NCI-H2029 treated with DMSO at 0.1 percent for 48 hours (cell line): Measurements from ENCODE around the gene TMEM127.
"Not testable (repeated sequence)": the region's sequence is repeated elsewhere in the genome, so short reads cannot be mapped to it uniquely, and the experiment has no call there.

Source experiments
- DNase-seq: peaks from one replicate; lab custom pipeline; 2025; lab: John Stamatoyannopoulos, UW

Gene TMEM127, protein sequence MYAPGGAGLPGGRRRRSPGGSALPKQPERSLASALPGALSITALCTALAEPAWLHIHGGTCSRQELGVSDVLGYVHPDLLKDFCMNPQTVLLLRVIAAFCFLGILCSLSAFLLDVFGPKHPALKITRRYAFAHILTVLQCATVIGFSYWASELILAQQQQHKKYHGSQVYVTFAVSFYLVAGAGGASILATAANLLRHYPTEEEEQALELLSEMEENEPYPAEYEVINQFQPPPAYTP

DNA sequence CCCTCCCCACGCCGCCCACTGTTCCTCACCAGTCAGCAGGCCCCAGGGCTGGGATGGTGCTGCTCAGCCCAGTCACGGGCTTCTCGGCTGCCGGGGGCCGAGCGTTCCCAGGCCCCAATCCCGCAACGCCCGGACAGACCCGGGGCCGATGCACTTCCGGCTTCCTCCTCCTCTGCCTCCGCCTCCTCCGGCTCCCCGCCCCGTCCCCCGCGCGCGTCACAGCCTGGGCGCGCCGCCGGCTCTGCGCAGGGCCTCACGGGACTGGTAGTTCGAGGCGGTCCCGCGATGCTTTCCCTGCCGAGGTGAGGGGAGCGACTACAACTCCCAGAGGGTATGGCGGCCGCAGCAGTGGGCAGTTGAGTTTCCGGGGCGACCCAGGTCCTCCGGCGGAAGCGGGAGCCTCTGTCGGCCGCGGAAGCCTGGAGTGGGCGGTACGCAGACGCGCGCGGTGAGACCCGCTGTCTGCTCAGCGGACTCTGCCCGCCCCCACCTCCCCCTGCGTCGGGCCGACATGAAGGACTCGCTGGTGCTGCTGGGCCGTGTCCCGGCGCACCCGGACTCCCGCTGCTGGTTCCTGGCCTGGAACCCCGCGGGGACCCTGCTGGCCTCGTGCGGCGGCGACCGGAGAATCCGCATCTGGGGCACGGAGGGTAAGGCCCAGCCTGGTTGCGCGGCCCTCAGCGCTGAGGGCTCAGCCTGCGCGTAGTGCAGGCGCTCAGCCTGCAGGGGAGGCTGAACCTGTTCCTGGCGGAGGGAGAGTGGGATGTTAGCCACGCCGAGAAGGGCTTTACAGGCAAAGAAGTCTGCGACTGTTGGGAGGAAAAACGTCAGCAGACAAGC, at the start of gene TMEM127, which contains the start of gene CIAO1:
Gene TMEM127, minus strand, starts transcription at position 158 of the 840 bp plus-strand sequence. CDS start 616 bp downstream, outside the sequence.
Gene CIAO1, plus strand, starts transcription at position 386 of the 840 bp plus-strand sequence. Its CDS starts 126 bp downstream, at position 512.
- peak; percentile 76 for DNase-seq

DNA sequence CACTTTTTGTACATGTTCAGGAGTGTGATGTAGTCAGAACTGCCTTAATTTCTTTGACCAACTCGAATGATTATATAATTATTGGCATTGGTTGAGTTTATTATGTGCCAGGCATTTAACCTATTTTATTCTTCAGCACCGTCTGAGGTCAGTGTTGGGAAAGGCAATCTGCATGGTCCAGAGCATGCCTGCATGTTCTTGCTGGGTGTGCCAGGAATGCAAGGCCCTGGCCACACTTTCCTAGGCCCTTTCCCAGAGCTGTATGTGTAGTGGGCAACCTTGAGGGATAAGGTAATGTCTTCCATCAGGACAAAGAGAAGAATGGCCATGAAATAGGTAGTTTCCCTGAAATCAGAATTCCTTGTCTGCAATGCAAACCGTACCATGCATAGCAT, 49.2 kb upstream of the TMEM127 start:
- no peak for DNase-seq

DNA sequence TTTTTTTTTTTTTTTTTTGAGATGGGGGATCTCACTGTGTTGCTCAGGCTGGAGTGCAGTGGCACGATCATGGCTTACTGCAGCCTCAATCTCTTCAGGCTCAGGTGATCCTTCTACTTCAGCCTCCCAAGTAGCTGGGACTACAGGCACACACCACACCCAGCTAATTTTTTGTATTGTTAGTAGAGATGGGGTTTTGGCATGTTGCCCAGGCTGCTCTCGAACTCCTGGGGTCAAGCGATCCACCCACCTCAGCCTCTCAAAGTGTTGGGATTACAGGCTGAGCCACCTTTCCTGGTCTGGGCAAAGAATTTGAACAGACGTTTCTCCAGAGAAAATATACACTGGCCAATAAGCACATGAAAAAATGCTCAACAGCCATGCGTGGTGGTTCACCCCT, 42.5 kb upstream of the TMEM127 start:
- DNase-seq = no peak

DNA sequence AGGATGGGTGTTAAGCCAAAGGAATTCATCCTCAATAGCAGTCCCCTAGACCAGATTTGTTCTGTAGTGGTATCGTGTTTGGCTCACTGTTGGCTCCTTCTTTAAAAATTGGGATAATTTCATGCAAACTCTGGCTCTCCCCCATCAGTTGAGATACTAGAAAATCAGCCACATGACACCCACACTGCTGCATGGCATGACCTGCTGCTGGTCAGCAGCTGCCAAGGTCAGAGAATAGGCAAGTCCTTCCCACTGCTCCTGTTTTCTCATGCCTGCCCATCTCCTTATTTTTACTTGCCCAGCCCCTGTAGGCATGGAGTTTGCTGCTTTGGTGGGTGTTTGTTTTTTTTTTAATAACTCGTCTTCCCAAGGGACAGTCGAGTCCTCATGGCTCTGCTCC, 40.6 kb upstream of the TMEM127 start:
- DNase-seq = no peak

DNA sequence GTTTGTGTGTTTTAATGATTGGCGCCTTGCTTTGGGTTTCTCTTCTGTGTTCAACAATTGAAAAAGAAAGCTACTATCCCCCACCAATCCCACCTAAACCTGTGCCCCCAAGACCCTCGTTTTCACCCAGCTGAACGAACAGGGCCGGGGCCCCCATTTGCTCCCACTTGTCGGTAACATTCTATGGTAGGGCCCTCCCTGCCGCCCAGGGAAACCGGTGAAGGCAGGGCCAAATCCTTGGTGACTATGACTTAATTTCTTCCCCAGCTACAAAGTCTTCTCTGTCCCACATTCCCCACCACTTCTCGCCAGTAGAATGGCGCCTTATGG, 40.1 kb upstream of the TMEM127 start:
- no peak for DNase-seq

DNA sequence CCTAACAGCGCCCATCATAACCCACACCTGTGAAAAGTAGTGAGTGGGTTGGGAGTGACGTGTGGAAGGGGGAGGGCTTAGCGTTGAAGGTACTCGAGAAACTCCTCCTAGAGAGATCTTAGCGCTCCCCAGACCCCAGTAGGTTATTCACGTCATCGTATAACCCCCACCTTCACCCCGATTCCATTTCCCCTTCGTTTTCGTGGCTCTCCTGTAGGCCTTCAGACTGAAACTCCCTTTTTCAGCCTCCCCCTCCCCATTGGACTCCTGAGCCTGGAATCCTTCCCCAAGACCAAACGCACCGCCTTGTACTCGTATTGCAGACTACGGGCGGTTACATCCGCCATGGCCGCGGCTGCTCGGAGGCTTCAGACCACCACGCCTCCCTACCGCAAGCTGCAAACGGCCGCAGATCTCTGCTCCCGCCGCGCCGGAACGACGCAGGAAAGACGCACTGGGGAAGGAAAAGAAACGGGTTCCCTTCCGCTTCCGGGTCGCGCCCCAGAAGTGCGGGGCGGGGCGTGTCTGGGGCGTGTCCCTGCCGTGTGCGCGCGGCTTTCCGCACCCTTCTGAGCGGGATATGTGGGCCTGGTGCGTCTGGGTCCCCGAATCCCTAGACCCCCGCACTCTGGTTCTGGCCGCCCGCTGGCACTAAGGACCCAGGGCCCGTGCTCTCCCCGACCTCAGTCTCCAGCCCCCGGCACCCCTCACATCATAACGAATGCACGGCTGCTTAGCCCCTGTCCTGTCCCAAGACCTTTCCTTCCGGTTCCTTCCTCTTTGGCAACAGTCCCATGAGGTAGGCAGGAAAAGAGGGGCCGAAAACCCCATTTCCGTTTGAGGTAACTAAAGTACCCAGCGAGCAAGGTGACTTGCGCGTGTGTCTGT, 39.5 kb upstream of the TMEM127 start, which contains the start of gene SNRNP200:
Gene SNRNP200, minus strand, starts transcription at position 456 of the 888 bp plus-strand sequence. Its CDS starts 109 bp downstream, at position 347.
- peak; percentile 60 for DNase-seq

DNA sequence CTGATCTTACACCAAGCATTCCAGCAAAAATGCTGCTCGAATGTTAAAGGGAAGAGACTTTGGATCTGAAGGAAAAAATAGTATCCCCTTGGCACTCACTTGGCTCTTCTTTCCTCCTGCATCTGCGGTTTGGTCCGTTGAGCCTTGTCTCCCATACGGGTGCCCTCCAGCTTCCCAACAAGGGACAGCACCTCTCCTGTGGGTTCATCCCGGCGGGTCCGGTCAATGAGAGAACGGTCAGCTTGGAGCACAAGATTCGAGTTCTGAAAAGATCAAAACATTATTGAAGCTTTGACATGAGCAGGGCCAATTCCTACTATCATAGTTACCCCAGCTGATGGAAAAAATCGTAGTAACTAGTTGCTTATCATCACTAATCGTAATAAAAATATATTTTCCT, 38.8 kb upstream of the TMEM127 start:
- no peak for DNase-seq

DNA sequence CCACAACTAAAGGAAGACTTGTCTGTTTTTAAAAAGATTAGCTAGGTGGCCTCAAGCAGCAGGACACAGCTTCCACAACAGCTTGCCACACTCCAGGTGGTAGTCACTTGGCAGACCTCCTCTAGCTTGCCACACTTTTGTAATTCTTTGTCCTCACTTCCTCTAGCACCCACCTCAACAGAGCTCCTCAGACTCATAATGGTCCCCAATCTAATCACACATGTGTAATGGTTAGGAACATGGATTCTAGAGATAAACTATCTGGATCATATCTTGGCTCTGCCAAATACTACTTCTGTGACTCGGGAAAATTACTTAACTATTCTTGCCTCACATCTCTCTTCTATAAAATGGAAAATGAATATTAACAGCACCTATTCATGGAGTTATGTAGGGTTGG, 36.1 kb upstream of the TMEM127 start:
- DNase-seq = no peak

DNA sequence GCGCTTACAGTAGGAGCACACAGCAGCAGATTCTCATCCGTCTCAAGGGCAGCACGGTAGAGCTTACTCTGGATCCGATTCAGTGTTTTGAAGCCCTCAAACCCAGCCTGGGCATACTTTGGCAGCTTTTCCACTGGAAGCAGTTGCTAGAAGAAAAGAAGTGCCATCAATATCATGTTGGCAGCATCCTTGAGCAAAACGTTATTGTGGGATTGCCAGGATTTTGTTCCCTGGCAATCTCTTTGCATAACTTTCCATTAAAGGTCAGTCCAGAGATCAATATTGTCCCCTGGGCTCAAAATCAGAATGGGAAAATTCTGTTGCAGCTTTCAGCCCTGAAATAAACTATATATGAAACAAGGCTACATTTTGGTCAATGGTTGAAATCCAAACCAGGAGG, 31.1 kb upstream of the TMEM127 start:
- DNase-seq = no peak

DNA sequence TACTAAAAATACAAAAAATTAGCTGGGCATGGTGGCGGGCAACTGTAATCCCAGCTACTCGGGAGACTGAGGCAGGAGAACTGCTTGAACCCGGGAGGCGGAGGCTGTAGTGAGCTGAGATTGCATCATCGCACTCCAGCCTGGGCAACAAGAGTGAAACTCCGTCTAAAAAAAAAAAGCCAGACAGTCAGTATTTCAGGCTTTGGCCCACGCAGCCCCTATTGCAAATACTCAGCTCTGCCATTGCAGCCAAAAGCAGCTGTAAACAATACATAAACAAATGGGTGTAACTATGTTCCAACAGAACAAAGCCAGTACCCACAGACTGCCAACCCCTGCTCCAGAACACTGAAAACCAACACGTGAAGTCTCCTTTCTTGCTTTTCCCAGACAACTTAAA, 28.5 kb upstream of the TMEM127 start:
- DNase-seq = not testable (repeated sequence)

DNA sequence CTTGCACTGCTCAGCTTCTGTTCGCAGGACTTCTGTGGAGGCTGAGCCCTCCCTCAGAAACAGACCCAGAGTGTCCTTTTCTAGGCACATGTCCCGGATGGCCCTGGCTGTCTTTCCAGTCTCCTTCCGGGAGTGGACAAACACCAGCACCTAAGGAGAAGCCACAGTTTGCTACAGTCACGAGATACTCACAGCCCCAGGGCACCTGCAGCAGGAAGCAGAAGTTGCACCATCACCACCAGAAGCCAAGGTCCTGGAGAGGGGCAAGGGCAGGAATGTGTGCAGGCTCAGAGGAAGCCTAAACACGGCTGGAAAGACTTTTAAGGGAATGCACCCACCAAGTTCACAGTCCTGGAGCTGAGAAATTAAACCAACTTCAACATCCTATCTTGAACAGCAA, 26.0 kb upstream of the TMEM127 start:
- DNase-seq = no peak

DNA sequence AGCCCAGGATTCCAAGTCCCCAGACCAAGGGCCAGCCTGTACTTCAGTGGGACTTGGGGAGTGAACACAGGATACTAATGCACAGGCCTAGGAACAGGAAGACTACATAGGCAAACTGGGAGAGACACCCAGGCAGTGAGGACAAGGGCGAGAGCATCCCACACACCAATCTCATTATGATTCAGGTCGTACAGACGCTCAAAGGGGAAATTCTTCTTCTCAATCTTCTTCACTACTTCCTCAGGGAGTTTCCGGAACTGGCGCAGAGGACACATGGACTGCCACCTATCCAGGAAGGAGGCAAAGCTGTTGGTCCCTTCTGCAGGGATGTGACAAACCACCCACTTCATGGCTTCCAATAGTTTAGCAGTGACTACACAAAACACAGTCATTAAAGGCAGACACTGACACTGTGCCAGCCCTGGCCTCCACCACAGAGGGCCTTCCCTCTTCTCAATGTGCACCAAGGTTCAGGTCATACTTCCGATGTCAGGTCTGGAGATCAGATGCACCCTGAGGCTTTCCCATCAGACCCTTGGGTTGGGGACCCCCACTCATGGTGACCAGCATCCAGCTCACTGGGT, 21.6 kb upstream of the TMEM127 start:
- DNase-seq = no peak

DNA sequence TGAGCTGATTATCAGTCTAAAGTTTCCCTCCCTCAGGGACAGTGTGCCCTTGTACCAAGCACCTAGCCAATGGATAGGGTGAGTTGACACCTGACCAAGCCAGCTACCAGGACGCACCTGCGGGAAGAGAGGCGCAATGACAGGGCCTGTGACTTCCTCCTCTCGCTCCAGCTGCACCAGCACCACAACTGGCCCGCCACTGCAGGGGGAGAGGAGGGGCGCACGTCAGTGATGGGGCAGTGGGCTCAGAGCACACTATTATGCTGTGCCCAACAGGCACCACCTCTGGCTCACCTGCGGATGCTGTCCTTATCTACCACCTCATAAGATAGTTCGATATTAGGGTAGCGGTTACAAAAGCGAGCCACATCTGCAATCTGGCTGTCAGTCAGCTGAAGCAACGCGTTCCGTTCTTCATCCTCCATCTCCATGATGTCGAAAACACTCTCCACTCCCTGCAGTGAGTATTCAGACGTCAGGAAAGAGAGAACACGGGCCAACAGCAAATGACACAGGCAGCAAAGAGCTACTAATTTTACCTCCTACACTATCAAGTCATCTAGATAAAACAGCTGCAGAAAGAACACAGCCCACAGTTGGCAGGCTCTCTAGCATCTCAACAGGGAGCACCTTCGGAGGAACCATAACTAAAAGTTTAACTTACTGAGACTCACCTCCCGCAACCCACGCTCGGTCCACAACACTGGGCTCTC, 11.1 kb upstream of the TMEM127 start:
- DNase-seq = no peak

DNA sequence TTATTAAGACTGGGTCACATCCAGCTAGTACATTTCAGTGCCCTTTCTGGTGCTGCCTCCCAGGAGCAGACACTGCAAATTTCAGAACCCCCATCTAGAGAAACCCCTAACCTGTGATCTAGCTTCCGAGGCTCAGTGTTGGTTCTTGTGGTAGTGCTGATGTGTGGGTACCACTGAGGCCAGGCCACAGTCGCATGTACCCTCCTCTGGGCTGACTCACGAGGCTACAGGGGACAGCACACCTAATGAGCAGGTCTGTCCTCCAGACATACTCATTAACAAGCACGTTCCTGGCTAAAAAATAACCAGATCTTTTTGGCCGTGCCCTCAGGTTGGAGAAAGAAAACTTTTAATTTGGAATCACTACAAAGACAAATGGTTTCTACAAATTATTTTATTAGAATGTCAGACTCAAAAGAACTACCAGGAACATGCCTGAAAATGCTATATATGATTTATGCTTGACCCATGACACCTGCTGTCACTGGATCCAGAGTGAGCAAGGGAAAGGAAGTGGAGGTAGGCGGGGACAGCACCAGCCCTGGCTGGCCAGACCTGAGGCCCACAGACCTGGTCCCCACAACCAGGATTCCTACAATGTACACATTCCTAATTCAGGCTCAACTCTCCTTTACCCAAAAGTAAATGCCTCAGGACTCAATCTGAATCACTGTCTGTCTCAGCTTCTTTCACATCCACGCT, 8.7 kb upstream of the TMEM127 start:
- DNase-seq = no peak

DNA sequence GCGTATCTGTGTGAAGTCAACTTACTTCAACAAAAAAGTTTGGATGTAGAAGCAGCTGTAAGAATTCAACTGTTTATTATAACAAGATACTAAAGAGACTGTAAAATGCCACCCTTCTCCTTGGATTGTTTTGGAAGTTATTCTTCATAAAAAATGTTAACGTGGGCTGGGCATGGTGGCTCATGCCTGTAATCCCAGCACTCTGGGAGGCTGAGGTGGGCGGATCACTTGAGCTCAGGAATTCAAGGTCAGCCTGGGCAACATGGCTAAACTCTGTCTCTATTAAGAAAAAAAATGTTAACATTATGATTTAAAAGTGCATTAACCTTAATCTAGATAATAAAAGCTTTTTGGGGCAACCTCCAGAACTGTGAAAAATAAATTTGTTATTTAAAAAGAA, 8.0 kb upstream of the TMEM127 start:
- no peak for DNase-seq

DNA sequence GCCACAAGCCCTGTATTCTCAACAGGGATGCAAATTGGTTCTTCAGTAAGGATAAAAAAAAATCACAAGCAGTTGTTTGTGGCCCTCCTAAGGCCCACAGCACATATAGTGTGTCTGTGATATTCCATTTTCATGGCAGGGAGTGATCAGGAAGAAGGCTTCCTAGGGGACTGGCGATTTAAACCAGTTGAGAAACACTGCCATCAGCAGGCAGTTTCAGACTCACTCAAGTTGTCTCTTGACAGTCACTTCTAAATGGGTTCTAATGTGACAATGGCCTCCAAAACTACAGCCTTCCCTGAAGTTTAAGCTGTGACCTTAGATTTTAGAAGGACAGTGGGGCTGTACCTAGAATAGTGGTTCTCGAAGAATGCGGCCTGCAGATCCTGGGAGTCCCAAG, 6.2 kb upstream of the TMEM127 start:
- no peak for DNase-seq

DNA sequence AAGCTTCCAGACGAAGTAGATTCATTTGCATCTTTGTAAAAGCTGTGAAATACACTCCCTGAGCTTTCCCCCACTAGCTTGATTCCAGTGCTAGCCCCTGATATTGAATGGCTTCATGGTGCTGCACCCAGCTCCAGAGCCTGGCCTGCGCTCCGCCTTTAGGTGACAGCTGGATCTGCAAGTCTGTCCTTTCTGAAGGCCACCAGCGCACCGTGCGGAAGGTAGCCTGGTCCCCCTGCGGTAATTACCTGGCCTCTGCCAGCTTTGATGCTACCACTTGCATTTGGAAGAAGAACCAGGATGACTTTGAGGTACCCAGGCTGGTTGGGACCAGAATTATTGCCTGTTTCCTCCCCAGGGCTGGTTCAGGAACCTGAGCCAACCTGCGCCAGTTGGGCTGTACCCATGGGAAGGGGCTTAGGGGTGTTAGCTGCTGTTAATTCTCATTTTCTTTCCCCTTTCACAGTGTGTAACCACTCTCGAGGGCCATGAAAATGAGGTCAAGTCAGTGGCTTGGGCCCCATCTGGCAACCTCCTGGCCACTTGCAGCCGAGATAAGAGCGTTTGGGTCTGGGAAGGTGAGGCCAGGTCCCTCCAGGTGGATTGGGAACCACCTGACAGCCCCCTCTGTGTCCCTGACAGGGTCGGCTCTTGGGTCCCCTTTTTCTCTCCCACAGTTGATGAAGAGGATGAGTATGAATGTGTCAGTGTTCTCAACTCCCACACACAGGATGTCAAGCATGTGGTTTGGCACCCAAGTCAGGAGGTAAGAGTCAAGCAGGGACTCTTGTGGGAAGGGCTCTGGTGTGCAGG, 1.6 kb upstream of the TMEM127 start:
- no peak for DNase-seq

DNA sequence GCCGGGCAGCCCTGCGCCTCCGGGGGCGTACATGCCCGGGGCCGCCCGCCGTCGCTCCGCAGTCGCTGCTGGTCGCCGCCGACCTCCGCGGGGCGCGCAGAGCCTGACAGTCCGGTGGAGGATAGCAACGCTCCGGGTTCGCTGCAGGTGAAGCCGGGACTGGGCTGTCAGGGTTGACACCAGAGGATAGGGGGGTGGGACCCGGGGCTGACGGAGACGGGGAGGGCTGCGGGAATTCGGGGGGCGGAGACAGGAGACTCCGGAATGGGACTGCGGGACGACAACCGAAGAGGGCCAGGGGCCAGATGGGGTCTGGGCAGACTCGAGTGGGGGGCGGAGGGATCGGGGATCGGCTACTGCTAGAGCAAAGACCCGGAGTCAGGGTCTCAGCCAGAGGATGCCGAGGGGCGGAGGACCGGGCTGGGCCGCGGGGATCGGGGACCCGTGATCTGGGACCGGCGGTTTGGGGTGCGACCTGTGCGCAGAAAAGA, 403 bp downstream of the TMEM127 start:
- no peak for DNase-seq

DNA sequence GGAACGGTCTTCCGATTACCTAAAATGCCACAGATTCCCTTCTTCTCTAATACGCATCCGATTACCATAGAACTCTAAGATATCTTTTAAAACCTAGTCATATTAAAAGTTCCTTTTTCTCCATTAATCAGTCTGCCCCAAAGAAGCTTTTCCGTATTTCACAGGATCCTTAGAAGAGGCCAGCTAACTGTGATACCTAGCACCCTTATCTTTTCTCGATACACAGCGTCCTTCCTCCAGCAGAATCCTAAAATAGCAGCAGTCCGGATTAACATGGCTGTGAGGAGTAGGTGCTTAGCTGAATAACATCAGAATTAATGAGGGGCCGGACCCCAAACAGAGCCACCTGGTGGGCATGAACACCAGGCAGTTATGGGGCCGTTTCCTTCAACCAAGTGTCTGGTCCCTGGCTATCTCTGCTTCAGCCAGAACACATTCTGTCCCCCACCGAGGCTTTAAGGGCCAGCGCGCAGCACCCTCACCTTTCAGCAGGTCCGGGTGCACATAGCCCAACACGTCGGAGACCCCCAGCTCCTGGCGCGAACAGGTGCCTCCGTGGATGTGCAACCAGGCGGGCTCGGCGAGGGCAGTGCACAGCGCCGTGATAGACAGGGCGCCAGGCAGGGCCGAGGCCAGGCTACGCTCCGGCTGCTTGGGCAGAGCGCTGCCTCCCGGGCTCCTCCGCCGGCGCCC, 995 bp downstream of the TMEM127 start:
- DNase-seq = no peak
